Panc1 (cell line): ENCODE measurements around the gene TRAF2. TPM values are rescaled to one million over a fixed set of nuclear protein-coding genes. Genes with fewer than 3 reads are reported as not detected.

Experiments used
- ATAC-seq: fragments of 200-7000 bp; cut with Tn5 transposase; 2 replicates; pipeline ENCODE4 v1.9.1; 2020; ENCODE audit warnings: mild to moderate bottlenecking, moderate library complexity
- BruUV-seq: library from RNA; stranded (reverse); fragments of 400-500 nt; replicated peaks from 2 replicates; lab custom pipeline; 2021; lab: Mats Ljungman, UMichigan
- CTCF ChIA-PET: fragments of 300-600 bp; sonication (Branson Sonifier 250); formaldehyde crosslinking; loops from one replicate; lab custom pipeline; 2022; ENCODE audit warnings: antibody characterized with exemption; lab: Charles Lee
- POLR2A ChIA-PET: fragments of 300-600 bp; sonication (Branson Sonifier 250); formaldehyde crosslinking; loops from one replicate; lab custom pipeline; 2022; ENCODE audit warnings: antibody characterized with exemption; lab: Charles Lee
- DNase-seq: peaks from one replicate; pipeline ENCODE4 v3.0.0-alpha.2; 2010; ENCODE audit warnings: low read depth, low spot score
- H3K27ac ChIP-seq: 2 replicates; pipeline ENCODE4 v1.5.1; 2011; ENCODE audit warnings: mild to moderate bottlenecking, low read length, inconsistent platforms
- H3K27me3 ChIP-seq: fragments of 200-500 bp; sonication (Bioruptor generic); 2 replicates; pipeline ENCODE4 v1.6.0; 2014; ENCODE audit warnings: low read length, inconsistent platforms; ENCODE audit not compliant: control insufficient read depth, insufficient read depth
- H3K36me3 ChIP-seq: fragments of 200-500 bp; sonication (Bioruptor generic); 2 replicates; pipeline ENCODE4 v1.5.1; 2014; ENCODE audit warnings: inconsistent platforms, mild to moderate bottlenecking, low read length, moderate library complexity; ENCODE audit not compliant: control insufficient read depth, insufficient read depth
- H3K4me1 ChIP-seq: 2 replicates; pipeline ENCODE4 v1.5.1; 2011; ENCODE audit warnings: inconsistent platforms, mild to moderate bottlenecking, low read length, moderate library complexity; ENCODE audit not compliant: control insufficient read depth, insufficient read depth
- H3K4me3 ChIP-seq, 2 experiments: 2 replicates each; pipeline ENCODE4 v1.5.1; 2011 to 2012; ENCODE audit warnings: low read depth in 2 of 2, low read length in 2 of 2, mild to moderate bottlenecking in 2 of 2, inconsistent platforms in 1 of 2, moderate library complexity in 1 of 2
- H3K9me3 ChIP-seq: fragments of 200-500 bp; sonication (Bioruptor generic); 2 replicates; pipeline ENCODE4 v1.5.1; 2014; ENCODE audit warnings: low read depth, mild to moderate bottlenecking, inconsistent platforms, low read length, moderate library complexity; ENCODE audit not compliant: control insufficient read depth, insufficient read depth
- CTCF ChIP-seq: fragments of 450-650 bp; IDR thresholded peaks from 2 replicates; pipeline ENCODE4 v1.5.1; 2017; ENCODE audit warnings: mild to moderate bottlenecking
- POLR2AphosphoS5 ChIP-seq: IDR thresholded peaks from 2 replicates; pipeline ENCODE4 v1.6.1; 2012; ENCODE audit warnings: mild to moderate bottlenecking, low read depth, low read length, moderate library complexity
- REST ChIP-seq, 2 experiments: IDR thresholded peaks; 2 replicates each; pipeline ENCODE4 v1.6.1; 2011 to 2012; ENCODE audit warnings: low read depth in 2 of 2, control low read depth in 1 of 2, low read length in 1 of 2, mild to moderate bottlenecking in 1 of 2, moderate library complexity in 1 of 2; ENCODE audit not compliant: insufficient read depth in 1 of 2
- SIN3A ChIP-seq: IDR thresholded peaks from 2 replicates; pipeline ENCODE4 v1.6.1; 2012; ENCODE audit warnings: low read depth, mild to moderate bottlenecking, low read length, moderate library complexity, borderline replicate concordance; ENCODE audit not compliant: insufficient read depth
- in situ Hi-C: cut with HindIII; loops from 2 replicates; pipeline ENCODE4 v1.10.0; 2016; ENCODE audit warnings: low sequenced_read_pairs, low pct_unique_long_range_greater_than_20kb
- intact Hi-C: fragments of 100-400 bp; cut with micrococcal nuclease; formaldehyde crosslinking; loops from one replicate; pipeline ENCODE4 v1.10.0; 2022; ENCODE audit not compliant: unreplicated experiment
- total RNA-seq: library from RNA; stranded (reverse); gene quantifications from one replicate; pipeline ENCODE4 v1.2.1, GENCODE V29; 2021; ENCODE audit not compliant: unreplicated experiment

TRAF2 gene
- total RNA-seq, 1 experiment from 2014 or later = 48.7 TPM

GRCh38 chr9:136939996-136940525 is 53.7 kb downstream of the TRAF2 start:
- no peaks in the 10 kb centered on the region for H3K27me3 ChIP-seq
- intact Hi-C loops = loop anchor here (10.0 kb wide), 1 partner anchor 95 kb away; the partner anchor contains the start of gene FUT7
- ATAC-seq = no peak
- peaks cover 3% of the 10 kb centered on the region for H3K4me1 ChIP-seq
- in situ Hi-C loops = no loop called here
- H3K36me3 ChIP-seq = peaks cover 7% of the 10 kb centered on the region; the same call in 1 of the 2 replicates
- CTCF ChIA-PET = no interaction called here
- H3K4me3 ChIP-seq = no peak overlapping the region
- no TSS peak for BruUV-seq
- no peaks in the 10 kb centered on the region for H3K9me3 ChIP-seq
- TF ChIP-seq CTCF = no peak
- TF ChIP-seq SIN3A = no peak
- TF ChIP-seq POLR2AphosphoS5 = 0 out of 2 replicates have a peak, but pooled peaks have one; percentile 16
- no peak overlapping the region for H3K27ac ChIP-seq
- no peak for DNase-seq
- POLR2A ChIA-PET = no interaction called here

- no TSS peak for BruUV-seq
- DNase-seq (no peak), ATAC-seq (no peak)
- Histone ChIP-seq H3K36me3 (peaks cover 7% of the 10 kb centered on the region; the same call in 1 of the 2 replicates), H3K27me3 (no peaks in the 10 kb centered on the region), H3K9me3 (no peaks in the 10 kb centered on the region), H3K27ac (no peak overlapping the region), H3K4me1 (peaks cover 8% of the 10 kb centered on the region), H3K4me3 (no peak overlapping the region)
- CTCF ChIA-PET = no interaction called here
- POLR2A ChIA-PET = no interaction called here
- in situ Hi-C loops (no loop called here), intact Hi-C loops (loop anchor here (10.0 kb wide), 1 partner anchor 94 kb away; the partner anchor contains the start of gene FUT7)
- no peak for TF ChIP-seq SIN3A
These were observed 54.4 kb downstream of the TRAF2 start for GRCh38 chr9:136940526-136941230.

GRCh38 chr9:136941231-136942111 is 55.2 kb downstream of the TRAF2 start:
- Histone ChIP-seq H3K27me3 (no peaks in the 10 kb centered on the region), H3K4me3 (no peak overlapping the region), H3K4me1 (peaks cover 12% of the 10 kb centered on the region), H3K9me3 (no peaks in the 10 kb centered on the region), H3K27ac (no peak overlapping the region), H3K36me3 (peaks cover 7% of the 10 kb centered on the region; the same call in 1 of the 2 replicates)
- no peak for TF ChIP-seq REST (IDR thresholded peaks at IDR 0.05; ENCODE audit: insufficient read depth in 1 of 2, low read depth in 2 of 2, low read length in 1 of 2)
- TF ChIP-seq SIN3A = no peak
- DNase-seq (no peak), ATAC-seq (no peak)
- CTCF ChIA-PET = no interaction called here
- BruUV-seq = no TSS peak
- intact Hi-C loops (loop anchor here (10.0 kb wide), 1 partner anchor 93 kb away; the partner anchor contains the start of gene FUT7), in situ Hi-C loops (no loop called here)
- POLR2A ChIA-PET = interaction anchor here (0.7 kb wide), 1 partner anchor 800 kb away, joined by 4 read pairs; no protein-coding TSS in a partner anchor
